NCI-H2227 treated with DMSO at 0.1 percent for 48 hours (cell line): ENCODE measurements around the gene TBC1D9B.

Source experiments
- DNase-seq: peaks from one replicate; lab custom pipeline; 2025; lab: John Stamatoyannopoulos, UW

The TBC1D9B gene

GRCh38 chr5:179820483-179821297, 87.0 kb downstream of the TBC1D9B start, which contains the start of gene SQSTM1:
Gene SQSTM1, plus strand, starts transcription at chr5:179820905. Its CDS starts 32 bp downstream, at chr5:179820937.
- peak; percentile 48 for DNase-seq

GRCh38 chr5:179820127-179820482, 87.6 kb downstream of the TBC1D9B start:
- DNase-seq = no peak

GRCh38 chr5:179819296-179820126, 88.2 kb downstream of the TBC1D9B start:
- DNase-seq = no peak

GRCh38 chr5:179818746-179819295, 88.9 kb downstream of the TBC1D9B start:
- peak; percentile 21 for DNase-seq

- no peak for DNase-seq
Observed at GRCh38 chr5:179817890-179818745, 89.6 kb downstream of the TBC1D9B start.

- DNase-seq = no peak
Observed at GRCh38 chr5:179817470-179817840, 90.2 kb downstream of the TBC1D9B start.

GRCh38 chr5:179816796-179817469, 90.8 kb downstream of the TBC1D9B start:
- DNase-seq = no peak

GRCh38 chr5:179816401-179816795, 91.3 kb downstream of the TBC1D9B start:
- DNase-seq = no peak

GRCh38 chr5:179815491-179816249, 92.0 kb downstream of the TBC1D9B start:
- DNase-seq = no peak

GRCh38 chr5:179814090-179814489, 93.6 kb downstream of the TBC1D9B start:
- DNase-seq = no peak

GRCh38 chr5:179812997-179813607, 94.6 kb downstream of the TBC1D9B start:
- DNase-seq = no peak

- DNase-seq = no peak
Observed at GRCh38 chr5:179812135-179812825, 95.4 kb downstream of the TBC1D9B start.
